ENCODE results near the gene RASGRF2. TPM values are rescaled to one million over a fixed set of nuclear protein-coding genes. Genes with fewer than 3 reads are reported as not detected.
"Not testable (repeated sequence)": the region's sequence is repeated elsewhere in the genome, so short reads cannot be mapped to it uniquely, and the experiment has no call there.

The RASGRF2 gene
- polyA plus RNA-seq, 1 donor, result 2.3 TPM

GRCh38 chr5:81241001-81241400 is 280.8 kb downstream of the RASGRF2 start:
- peak; percentile 17 for DNase-seq

GRCh38 chr5:81241961-81242648 is 281.9 kb downstream of the RASGRF2 start:
- no peak for DNase-seq

GRCh38 chr5:81242906-81243436 is 282.8 kb downstream of the RASGRF2 start:
- DNase-seq, result no peak

GRCh38 chr5:81244451-81244850 is 284.3 kb downstream of the RASGRF2 start:
- no peak for DNase-seq

- DNase-seq, result no peak
Observed at GRCh38 chr5:81245871-81246235, 285.7 kb downstream of the RASGRF2 start.

GRCh38 chr5:81246697-81247096 is 286.5 kb downstream of the RASGRF2 start:
- no peak for DNase-seq

- no peak for DNase-seq
Observed at GRCh38 chr5:81247441-81247972, 287.3 kb downstream of the RASGRF2 start.

- no peak for DNase-seq
Observed at GRCh38 chr5:81249240-81249639, 289.1 kb downstream of the RASGRF2 start.

GRCh38 chr5:81250004-81250403 is 289.8 kb downstream of the RASGRF2 start:
- no peak for DNase-seq

GRCh38 chr5:81251922-81252321 is 291.8 kb downstream of the RASGRF2 start:
- DNase-seq, result no peak

- DNase-seq, result no peak
Observed at GRCh38 chr5:81252904-81253303, 292.7 kb downstream of the RASGRF2 start.

GRCh38 chr5:81253875-81254274 is 293.7 kb downstream of the RASGRF2 start:
- DNase-seq, result no peak

- no peak for DNase-seq
Observed at GRCh38 chr5:81254886-81255559, 294.9 kb downstream of the RASGRF2 start.

- DNase-seq, result no peak
Observed at GRCh38 chr5:81256766-81257165, 296.6 kb downstream of the RASGRF2 start.

- DNase-seq, result not testable (repeated sequence)
Observed at GRCh38 chr5:81262796-81263195, 302.6 kb downstream of the RASGRF2 start.

- no peak for DNase-seq
Observed at GRCh38 chr5:81265101-81265500, 304.9 kb downstream of the RASGRF2 start.

- DNase-seq, result no peak
Observed at GRCh38 chr5:81268521-81269196, 308.5 kb downstream of the RASGRF2 start.

- DNase-seq, result no peak
Observed at GRCh38 chr5:81269751-81270393, 309.7 kb downstream of the RASGRF2 start.

- DNase-seq, result not testable (repeated sequence)
Observed at GRCh38 chr5:81270394-81271027, 310.3 kb downstream of the RASGRF2 start.

Measured in left kidney (tissue), 2 donors.